ENCODE measurements around the gene LPIN3.
A peak's percentile ranks its signal among the peaks of the same experiment; 100 is the strongest.

LPIN3 gene

GRCh38 chr20:41395667-41396664 is 55.3 kb downstream of the LPIN3 start:
- H3K4me3 ChIP-seq (replicated peaks in 1 of 2; ENCODE audit: low read depth in 2 of 2, low read length in 2 of 2), result no peak overlapping the region
- no peak for DNase-seq (ENCODE audit: low read depth in 2 of 2)
- no peak for TF ChIP-seq CTCF (IDR thresholded peaks at IDR 0.05; ENCODE audit: low read depth, low read length)

GRCh38 chr20:41398408-41398807 is 57.8 kb downstream of the LPIN3 start:
- H3K4me3 ChIP-seq (replicated peaks in 1 of 2; ENCODE audit: low read depth in 2 of 2, low read length in 2 of 2), result no peak overlapping the region
- DNase-seq (ENCODE audit: low read depth in 2 of 2), result peak in 1 of 2 donors; percentile 81
- TF ChIP-seq CTCF (IDR thresholded peaks at IDR 0.05; ENCODE audit: low read depth, low read length), result no peak

- TF ChIP-seq CTCF (IDR thresholded peaks at IDR 0.05; ENCODE audit: low read depth, low read length), result no peak
- DNase-seq (ENCODE audit: low read depth in 2 of 2), result no peak
- H3K4me3 ChIP-seq (replicated peaks in 1 of 2; ENCODE audit: low read depth in 2 of 2, low read length in 2 of 2), result no peak overlapping the region
These were observed 63.0 kb downstream of the LPIN3 start for GRCh38 chr20:41403604-41404003.

GRCh38 chr20:41405436-41405835 is 64.8 kb downstream of the LPIN3 start:
- H3K4me3 ChIP-seq (replicated peaks in 1 of 2; ENCODE audit: low read depth in 2 of 2, low read length in 2 of 2), result no peak overlapping the region
- no peak for TF ChIP-seq CTCF (IDR thresholded peaks at IDR 0.05; ENCODE audit: low read depth, low read length)
- no peak for DNase-seq (ENCODE audit: low read depth in 2 of 2)

- H3K4me3 ChIP-seq (replicated peaks in 1 of 2; ENCODE audit: low read depth in 2 of 2, low read length in 2 of 2), result no peak overlapping the region
These were observed 65.7 kb downstream of the LPIN3 start for GRCh38 chr20:41406353-41406752.

GRCh38 chr20:41406896-41407444 is 66.3 kb downstream of the LPIN3 start:
- no peak for TF ChIP-seq CTCF (IDR thresholded peaks at IDR 0.05; ENCODE audit: low read depth, low read length)
- DNase-seq (ENCODE audit: low read depth in 2 of 2), result no peak
- H3K4me3 ChIP-seq (replicated peaks in 1 of 2; ENCODE audit: low read depth in 2 of 2, low read length in 2 of 2), result no peak overlapping the region

More at GRCh38 chr20:41406353-41406752, 65.7 kb downstream of the LPIN3 start:
- no peak for TF ChIP-seq CTCF (IDR thresholded peaks at IDR 0.05; ENCODE audit: low read depth, low read length)
- DNase-seq (ENCODE audit: low read depth in 2 of 2), result no peak
